A549 (cell line): ENCODE measurements around the gene CCR8. TPM values are rescaled to one million over a fixed set of nuclear protein-coding genes. Genes with fewer than 3 reads are reported as not detected.
"Not testable (repeated sequence)": the region's sequence is repeated elsewhere in the genome, so short reads cannot be mapped to it uniquely, and the experiment has no call there.

Experiments used
- ATAC-seq, 2 experiments: fragments of 200-7000 bp in 1 of 2; fragments of >200 bp in 1 of 2; cut with Nextera tagmentation in 1 of 2; cut with Tn5 transposase in 1 of 2; 3 replicates each; pipeline versions ENCODE4 v1.8.0 to v1.9.1; 2018 to 2020; ENCODE audit warnings: mild to moderate bottlenecking in 1 of 2, moderate library complexity in 1 of 2
- CTCF ChIA-PET: fragments of 300-600 bp; sonication (Branson Sonifier 250); formaldehyde crosslinking; extraction: SDS; loops from one replicate; lab custom pipeline; 2021; ENCODE audit warnings: antibody characterized with exemption, inconsistent platforms; lab: Yijun Ruan, JAX
- POLR2A ChIA-PET: fragments of 350-600 bp; formaldehyde crosslinking; extraction: SDS; loops from one replicate; lab custom pipeline; 2021; ENCODE audit warnings: antibody characterized with exemption, inconsistent platforms; lab: Yijun Ruan, JAX
- DNase-seq, 2 experiments: peaks; one replicate each; pipeline versions ENCODE4 v3.0.0 to v3.0.0-alpha.2; 2011 to 2016; ENCODE audit warnings: low read depth in 1 of 2, low spot score in 1 of 2
- FAIRE-seq: peaks from 2 replicates; lab custom pipeline; 2011; peaks lifted over from hg19 to GRCh38; lab: Jason Lieb, UNC
- H3K27ac ChIP-seq, 2 experiments: fragments of >200 bp; sonication (Bioruptor Twin); formaldehyde crosslinking; 3 replicates each; pipeline ENCODE4 v1.5.1; 2016 to 2017
- H3K4me1 ChIP-seq: fragments of >200 bp; sonication (Bioruptor Twin); formaldehyde crosslinking; 3 replicates; pipeline ENCODE4 v1.6.1; 2016
- H3K4me2 ChIP-seq: fragments of >200 bp; sonication (Bioruptor Twin); formaldehyde crosslinking; 3 replicates; pipeline ENCODE4 v1.6.1; 2016
- H3K4me3 ChIP-seq: fragments of >200 bp; sonication (Bioruptor Twin); formaldehyde crosslinking; 3 replicates; pipeline ENCODE4 v1.5.1; 2016
- H3K9me3 ChIP-seq: fragments of >200 bp; sonication (Bioruptor Twin); formaldehyde crosslinking; 3 replicates; pipeline ENCODE4 v1.6.1; 2016
- BHLHE40 ChIP-seq: IDR thresholded peaks from 2 replicates; pipeline ENCODE4 v1.6.1; 2012; ENCODE audit warnings: low read depth, low read length, inconsistent platforms
- ESRRA ChIP-seq: fragments of 150-350 bp; IDR thresholded peaks from 2 replicates; pipeline ENCODE4 v1.6.1; 2014; ENCODE audit warnings: mild to moderate bottlenecking, low read length, borderline replicate concordance
- HDAC2 ChIP-seq: fragments of 200-600 bp; sonication (generic); IDR thresholded peaks from 2 replicates; pipeline ENCODE4 v1.6.1; 2016
- HOXB13 ChIP-seq: fragments of 250-450 bp; sonication (Bioruptor Pico); IDR thresholded peaks from 2 replicates; pipeline ENCODE4 v1.5.0; 2020; ENCODE audit warnings: low read depth, mild to moderate bottlenecking, moderate library complexity
- KDM1A ChIP-seq: fragments of 200-600 bp; sonication (generic); IDR thresholded peaks from 2 replicates; pipeline ENCODE4 v1.6.1; 2016; ENCODE audit warnings: low read depth, mild to moderate bottlenecking
- MAFK ChIP-seq: fragments of 450-650 bp; IDR thresholded peaks from 2 replicates; pipeline ENCODE4 v1.6.1; 2014; ENCODE audit not compliant: partially characterized antibody
- NFE2L2 ChIP-seq: fragments of 150-350 bp; conservative IDR thresholded peaks from 2 replicates; pipeline ENCODE4 v1.6.1; 2014; ENCODE audit warnings: low read length
- POLR2A ChIP-seq: IDR thresholded peaks from 2 replicates; pipeline ENCODE4 v1.6.1; 2012; ENCODE audit warnings: mild to moderate bottlenecking, low read length
- POLR2AphosphoS2 ChIP-seq: conservative IDR thresholded peaks from 2 replicates; pipeline ENCODE4 v1.6.1; 2012; ENCODE audit warnings: low read length, improper control_type of control experiment, inconsistent platforms
- RARB ChIP-seq: fragments of 250-450 bp; sonication (Bioruptor Pico); IDR thresholded peaks from 2 replicates; pipeline ENCODE4 v1.8.0; 2021; ENCODE audit warnings: mild to moderate bottlenecking, moderate library complexity
- RFX5 ChIP-seq: fragments of 450-650 bp; IDR thresholded peaks from 2 replicates; pipeline ENCODE4 v1.7.1; 2014; ENCODE audit warnings: antibody characterized with exemption, mild to moderate bottlenecking, moderate library complexity
- SMC3 ChIP-seq: fragments of >200 bp; sonication (Bioruptor Twin); formaldehyde crosslinking; IDR thresholded peaks from 3 replicates; pipeline ENCODE4 v1.6.1; 2018; ENCODE audit warnings: inconsistent platforms
- TP53 ChIP-seq: fragments of 250-450 bp; sonication (Bioruptor Pico); IDR thresholded peaks from 2 replicates; pipeline ENCODE4 v1.5.0; 2021; ENCODE audit warnings: mild to moderate bottlenecking, moderate library complexity
- WGBS: methylation state at CpG from one replicate; pipeline ENCODE4 v1.1.6; 2017; ENCODE audit errors: missing lambda C conversion rate; 5-methylcytosine and 5-hydroxymethylcytosine counted together
- polyA plus RNA-seq, 4 experiments: library from polyadenylated mRNA; depleted of rRNA in 3 of 4; stranded (reverse); fragments of >200 nt; fragmentation: RNase III in 1 of 4; extraction: RNeasy Plus Mini Kit Qiagen cat#74134 plus additional on column Dnase treatment in 1 of 4; gene quantifications; 2 replicates in 3 of 4; 3 replicates in 1 of 4; pipeline ENCODE4 v1.2.3, GENCODE V29; 2011 to 2017
- TF ChIP-seq, protein P1 (sequence below): IDR thresholded peaks from 2 replicates; pipeline ENCODE4 v1.6.1; 2012; ENCODE audit warnings: low read depth, borderline replicate concordance
- TF ChIP-seq, protein P2 (sequence below): fragments of >200 bp; sonication (Bioruptor Twin); formaldehyde crosslinking; IDR thresholded peaks from 3 replicates; pipeline ENCODE4 v1.6.1; 2016
- TF ChIP-seq, protein P3 (sequence below): IDR thresholded peaks from 2 replicates; pipeline ENCODE4 v1.6.1; 2012

CCR8 gene
- polyA plus RNA-seq, 2 of the 4 experiments (the other 2 are of a cell fraction): not detected

DNA sequence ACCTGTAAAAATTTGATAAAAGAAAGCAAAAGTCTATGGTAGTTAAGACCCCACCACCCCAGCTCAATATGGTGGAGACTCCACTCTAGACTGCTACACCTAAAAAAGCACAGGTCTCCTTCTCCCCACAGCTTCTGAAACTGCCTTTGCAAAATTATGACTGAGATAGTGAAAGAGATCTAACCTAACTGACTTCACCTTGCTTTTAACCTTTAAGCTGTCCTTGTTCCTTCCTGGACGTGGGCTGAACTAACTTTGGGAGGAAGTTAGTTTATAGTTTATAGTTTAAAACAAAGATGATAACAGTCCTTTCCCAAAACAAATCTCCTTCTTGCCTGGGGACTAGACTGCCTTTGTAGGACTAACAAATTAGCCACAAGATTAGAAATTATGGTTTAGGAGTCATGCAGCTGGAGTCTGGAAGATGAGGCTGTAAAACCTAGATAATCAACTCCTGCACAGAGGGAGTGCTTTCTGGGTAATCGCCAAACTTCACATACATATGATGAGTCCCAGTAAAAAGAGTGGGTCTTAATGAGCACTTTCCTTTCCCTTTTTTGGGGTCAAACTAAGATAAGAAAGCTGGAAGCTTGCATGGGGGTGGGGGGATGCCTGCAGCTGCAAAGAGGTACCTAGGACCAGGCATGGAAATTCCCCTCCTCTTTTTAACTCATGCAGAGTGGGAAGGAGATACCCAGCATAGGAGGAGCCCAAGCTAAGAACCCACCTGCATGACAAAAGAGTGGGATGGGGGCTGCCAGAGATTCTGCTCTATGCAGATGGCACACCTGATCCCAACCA, 17.5 kb downstream of the CCR8 start:
- FAIRE-seq (no peak), DNase-seq (no peak), ATAC-seq (no peak)
- no peak overlapping the region for H3K4me3 ChIP-seq
- POLR2A ChIA-PET: no interaction called here
- H3K4me1 ChIP-seq: no peaks in the 10 kb centered on the region
- TF ChIP-seq KDM1A: no peak
- no peak for TF ChIP-seq BHLHE40
- H3K27ac ChIP-seq: no peak overlapping the region
- H3K9me3 ChIP-seq: no peaks in the 10 kb centered on the region
- 48% methylated on average over 2 of the region's 2 CpGs for WGBS
- H3K4me2 ChIP-seq: no peak overlapping the region
- CTCF ChIA-PET: interaction anchor here (1.0 kb wide), 1 partner anchor 30 kb away, joined by 3 read pairs; no protein-coding TSS in a partner anchor

DNA sequence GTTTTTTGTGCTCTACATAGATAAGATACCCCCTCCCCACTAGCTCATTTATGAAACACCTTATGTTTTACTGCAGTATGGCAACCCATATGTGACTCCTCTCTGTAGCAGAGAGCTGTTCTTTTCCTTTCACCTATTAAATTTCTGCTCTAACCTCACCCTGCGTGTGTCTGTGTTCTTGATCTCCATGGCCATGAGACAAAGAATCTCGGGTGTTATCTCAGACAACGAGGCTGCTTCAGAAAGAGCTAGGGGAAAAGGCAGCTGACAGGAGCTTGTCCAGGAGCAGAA, 18.0 kb downstream of the CCR8 start:
- 4% methylated on average over 3 of the region's 3 CpGs for WGBS
- DNase-seq (no peak), FAIRE-seq (no peak), ATAC-seq (no peak)
- Histone ChIP-seq H3K4me2 (no peak overlapping the region), H3K27ac (no peak overlapping the region), H3K9me3 (no peaks in the 10 kb centered on the region), H3K4me1 (no peaks in the 10 kb centered on the region), H3K4me3 (no peak overlapping the region)
- TF ChIP-seq HDAC2 (no peak), POLR2A (no peak), POLR2AphosphoS2 (no peak), NFE2L2 (no peak)
- ChIA-PET POLR2A (no interaction called here), CTCF (interaction anchor here (1.0 to 1.3 kb wide), 2 partner anchors 65 to 220 kb away, joined by 3 to 4 read pairs; no protein-coding TSS in a partner anchor)

DNA sequence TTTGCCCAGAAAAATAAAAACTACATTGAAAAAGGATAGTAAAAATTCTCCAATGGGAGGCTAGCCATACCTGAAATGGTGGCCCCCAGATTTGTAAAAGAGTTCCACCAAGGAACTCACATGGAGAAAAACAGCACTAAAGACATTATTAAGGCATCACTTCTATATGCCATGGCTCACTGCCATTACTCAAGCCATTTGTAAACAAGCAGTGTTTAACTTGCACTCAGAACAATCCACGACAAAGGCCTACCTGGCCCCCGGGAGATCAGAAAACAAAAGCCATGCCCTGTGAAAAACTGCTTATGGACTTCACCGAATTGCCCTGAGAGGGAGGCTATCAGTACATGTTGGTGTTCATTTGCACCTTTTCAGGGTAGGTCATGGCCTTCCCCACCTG, 19.6 kb downstream of the CCR8 start:
- POLR2A ChIA-PET: no interaction called here
- FAIRE-seq (no peak), ATAC-seq (no peak)
- WGBS: 8% methylated on average over 3 of the region's 3 CpGs
- no peak for TF ChIP-seq KDM1A
- no peak for TF ChIP-seq ESRRA
- no peak for TF ChIP-seq RARB (CRISPR knock-in tag)
- TF ChIP-seq, all 56 proteins: peak for 0
- Histone ChIP-seq H3K4me3 (no peak overlapping the region), H3K9me3 (no peaks in the 10 kb centered on the region), H3K27ac (no peak overlapping the region), H3K4me2 (no peak overlapping the region), H3K4me1 (no peaks in the 10 kb centered on the region)
- CTCF ChIA-PET: interaction anchor here (1.3 kb wide), 1 partner anchor 222 kb away, joined by 3 read pairs; no protein-coding TSS in a partner anchor
- DNase-seq: no peak

DNA sequence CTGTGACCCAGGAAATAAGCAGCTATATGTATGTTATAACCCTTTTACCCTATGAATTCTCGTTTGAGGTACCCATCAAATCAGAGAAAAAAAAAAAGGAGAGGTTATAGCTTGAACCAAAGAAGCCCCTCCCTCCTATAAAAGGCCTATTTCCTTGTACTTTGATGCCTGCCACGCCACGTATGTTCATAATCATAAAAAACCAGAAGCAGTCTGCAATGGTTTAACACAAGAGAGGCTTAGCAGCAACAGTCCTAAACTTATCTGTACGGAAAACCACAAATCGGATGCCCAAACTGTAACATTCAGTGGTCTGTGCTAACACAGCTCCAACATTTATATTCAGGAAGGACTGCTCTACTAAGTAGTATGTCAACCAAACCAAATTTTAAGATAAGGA, 21.2 kb downstream of the CCR8 start:
- CTCF ChIA-PET: interaction anchor here (1.9 kb wide), 1 partner anchor 59 kb away, joined by 8 read pairs; no protein-coding TSS in a partner anchor

DNA sequence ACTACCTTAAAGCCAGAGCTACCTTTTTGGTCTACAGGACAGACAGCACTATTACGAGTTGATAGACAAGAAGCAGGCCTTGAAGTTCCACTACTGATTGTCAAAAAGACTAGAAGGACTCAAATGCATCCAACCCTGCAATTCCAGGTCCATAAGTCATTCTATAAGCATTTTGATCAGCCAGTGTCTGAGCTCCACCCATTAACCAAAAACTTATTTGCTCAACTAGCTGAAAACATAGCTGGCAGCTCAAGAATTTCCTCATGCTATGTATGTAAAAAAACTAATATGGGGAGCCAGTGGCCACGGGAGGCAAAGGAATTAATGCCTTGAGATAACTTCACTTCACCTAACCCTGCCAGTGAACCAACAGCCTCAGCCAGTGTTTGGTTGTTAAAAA, 21.6 kb downstream of the CCR8 start:
- 29% methylated on average over 2 of the region's 2 CpGs for WGBS
- CTCF ChIA-PET: interaction anchor here (1.9 kb wide), 1 partner anchor 59 kb away, joined by 8 read pairs; no protein-coding TSS in a partner anchor
- POLR2A ChIA-PET: not testable (repeated sequence)

More for the DNA sequence above, 21.2 kb downstream of the CCR8 start:
- Histone ChIP-seq H3K4me2 (no peak overlapping the region), H3K27ac (no peak overlapping the region), H3K9me3 (no peaks in the 10 kb centered on the region), H3K4me3 (no peak overlapping the region), H3K4me1 (no peaks in the 10 kb centered on the region)
- POLR2A ChIA-PET: no interaction called here
- ATAC-seq (no peak), DNase-seq (no peak), FAIRE-seq (no peak)
- 63% methylated on average over 5 of the region's 5 CpGs for WGBS
- TF ChIP-seq, protein P1, sequence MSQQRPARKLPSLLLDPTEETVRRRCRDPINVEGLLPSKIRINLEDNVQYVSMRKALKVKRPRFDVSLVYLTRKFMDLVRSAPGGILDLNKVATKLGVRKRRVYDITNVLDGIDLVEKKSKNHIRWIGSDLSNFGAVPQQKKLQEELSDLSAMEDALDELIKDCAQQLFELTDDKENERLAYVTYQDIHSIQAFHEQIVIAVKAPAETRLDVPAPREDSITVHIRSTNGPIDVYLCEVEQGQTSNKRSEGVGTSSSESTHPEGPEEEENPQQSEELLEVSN: no peak
- TF ChIP-seq, protein P2, sequence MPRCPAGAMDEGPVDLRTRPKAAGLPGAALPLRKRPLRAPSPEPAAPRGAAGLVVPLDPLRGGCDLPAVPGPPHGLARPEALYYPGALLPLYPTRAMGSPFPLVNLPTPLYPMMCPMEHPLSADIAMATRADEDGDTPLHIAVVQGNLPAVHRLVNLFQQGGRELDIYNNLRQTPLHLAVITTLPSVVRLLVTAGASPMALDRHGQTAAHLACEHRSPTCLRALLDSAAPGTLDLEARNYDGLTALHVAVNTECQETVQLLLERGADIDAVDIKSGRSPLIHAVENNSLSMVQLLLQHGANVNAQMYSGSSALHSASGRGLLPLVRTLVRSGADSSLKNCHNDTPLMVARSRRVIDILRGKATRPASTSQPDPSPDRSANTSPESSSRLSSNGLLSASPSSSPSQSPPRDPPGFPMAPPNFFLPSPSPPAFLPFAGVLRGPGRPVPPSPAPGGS: no peak
- TF ChIP-seq NFE2L2 (no peak), RFX5 (no peak), KDM1A (no peak), HDAC2 (no peak), TP53 (CRISPR knock-in tag) (no peak), ESRRA (no peak), SMC3 (no peak), HOXB13 (CRISPR knock-in tag) (no peak), POLR2A (no peak), MAFK (no peak)
- TF ChIP-seq, protein P3, sequence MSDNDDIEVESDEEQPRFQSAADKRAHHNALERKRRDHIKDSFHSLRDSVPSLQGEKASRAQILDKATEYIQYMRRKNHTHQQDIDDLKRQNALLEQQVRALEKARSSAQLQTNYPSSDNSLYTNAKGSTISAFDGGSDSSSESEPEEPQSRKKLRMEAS: no peak

DNA sequence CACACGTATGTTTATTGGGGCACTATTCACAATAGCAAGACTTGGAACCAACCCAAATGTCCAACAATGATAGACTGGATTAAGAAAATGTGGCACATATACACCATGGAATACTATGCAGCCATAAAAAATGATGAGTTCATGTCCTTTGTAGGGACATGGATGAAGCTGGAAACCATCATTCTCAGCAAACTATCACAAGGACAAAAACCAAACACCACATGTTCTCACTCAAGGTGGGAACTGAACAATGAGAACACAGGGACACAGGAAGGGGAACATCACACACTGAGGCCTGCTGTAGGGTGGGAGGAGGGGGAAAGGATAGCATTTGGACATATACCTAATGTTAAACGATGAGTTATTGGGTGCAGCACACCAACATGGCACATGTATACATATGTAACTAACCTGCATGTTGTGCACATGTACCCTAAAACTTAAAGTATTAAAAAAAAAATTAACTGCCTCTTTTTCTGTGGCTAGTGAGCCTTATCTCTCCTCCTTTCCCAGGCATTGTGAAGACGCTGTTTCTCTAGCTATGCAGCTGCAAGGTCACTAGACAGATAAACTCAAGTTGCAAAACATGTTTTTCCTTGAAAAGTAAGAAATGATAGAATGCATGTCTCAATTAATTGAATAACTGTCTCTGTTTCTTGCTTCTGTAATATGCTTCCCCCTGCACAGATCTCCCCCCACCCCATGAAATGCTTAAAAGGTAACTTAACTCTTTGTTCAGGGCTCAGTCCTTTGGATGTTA, 23.8 kb downstream of the CCR8 start:
- ATAC-seq, H3K4me3 ChIP-seq, H3K27ac ChIP-seq, CTCF ChIA-PET, H3K9me3 ChIP-seq, DNase-seq, H3K4me2 ChIP-seq, FAIRE-seq, H3K4me1 ChIP-seq, POLR2A ChIA-PET: not testable (repeated sequence)
- 8% methylated on average over 3 of the region's 3 CpGs for WGBS

More for the DNA sequence above, 21.6 kb downstream of the CCR8 start:
- not testable (repeated sequence) for FAIRE-seq, H3K4me2 ChIP-seq, H3K4me1 ChIP-seq, H3K4me3 ChIP-seq, H3K9me3 ChIP-seq, H3K27ac ChIP-seq, ATAC-seq, DNase-seq
